ENCODE results near the gene SAXO2.

- TF ChIP-seq, protein P1, sequence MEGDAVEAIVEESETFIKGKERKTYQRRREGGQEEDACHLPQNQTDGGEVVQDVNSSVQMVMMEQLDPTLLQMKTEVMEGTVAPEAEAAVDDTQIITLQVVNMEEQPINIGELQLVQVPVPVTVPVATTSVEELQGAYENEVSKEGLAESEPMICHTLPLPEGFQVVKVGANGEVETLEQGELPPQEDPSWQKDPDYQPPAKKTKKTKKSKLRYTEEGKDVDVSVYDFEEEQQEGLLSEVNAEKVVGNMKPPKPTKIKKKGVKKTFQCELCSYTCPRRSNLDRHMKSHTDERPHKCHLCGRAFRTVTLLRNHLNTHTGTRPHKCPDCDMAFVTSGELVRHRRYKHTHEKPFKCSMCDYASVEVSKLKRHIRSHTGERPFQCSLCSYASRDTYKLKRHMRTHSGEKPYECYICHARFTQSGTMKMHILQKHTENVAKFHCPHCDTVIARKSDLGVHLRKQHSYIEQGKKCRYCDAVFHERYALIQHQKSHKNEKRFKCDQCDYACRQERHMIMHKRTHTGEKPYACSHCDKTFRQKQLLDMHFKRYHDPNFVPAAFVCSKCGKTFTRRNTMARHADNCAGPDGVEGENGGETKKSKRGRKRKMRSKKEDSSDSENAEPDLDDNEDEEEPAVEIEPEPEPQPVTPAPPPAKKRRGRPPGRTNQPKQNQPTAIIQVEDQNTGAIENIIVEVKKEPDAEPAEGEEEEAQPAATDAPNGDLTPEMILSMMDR (IDR thresholded peaks at IDR 0.05) = no peak
- TF ChIP-seq POLR2A (IDR thresholded peaks at IDR 0.05) = no peak
Measured at GRCh38 chr15:82294061-82294690, 31.6 kb downstream of the SAXO2 start.

Measured in heart left ventricle (tissue), 13 donors.